Colonic mucosa (tissue), 4 donors: Measurements from ENCODE around the gene CSNK1A1. TPM values are rescaled to one million over a fixed set of nuclear protein-coding genes. Genes with fewer than 3 reads are reported as not detected.

Source experiments
- DNase-seq: peaks from one replicate; pipeline ENCODE4 v3.0.0-alpha.2; 2020
- H3K27ac ChIP-seq: fragments of 200-600 bp; one replicate; pipeline ENCODE4 v1.8.0; 2021
- H3K27me3 ChIP-seq: fragments of 200-600 bp; one replicate; pipeline ENCODE4 v1.8.0; 2021
- H3K36me3 ChIP-seq: fragments of 200-600 bp; one replicate; pipeline ENCODE4 v1.8.0; 2021
- H3K4me1 ChIP-seq: fragments of 200-600 bp; one replicate; pipeline ENCODE4 v1.8.0; 2021; ENCODE audit warnings: mild to moderate bottlenecking
- H3K4me3 ChIP-seq: fragments of 200-600 bp; one replicate; pipeline ENCODE4 v1.8.0; 2021
- H3K9ac ChIP-seq, 2 donors: one replicate each; pipeline ENCODE4 v1.7.0; 2013; ENCODE audit warnings: control low read depth in 2 of 2, low read depth in 2 of 2, low read length in 2 of 2
- H3K9me3 ChIP-seq: fragments of 200-600 bp; one replicate; pipeline ENCODE4 v1.8.0; 2021
- intact Hi-C: fragments of 100-400 bp; cut with DNase I; formaldehyde crosslinking; loops from one replicate; pipeline ENCODE4 v1.14.1; 2022
- total RNA-seq, 2 donors: library from RNA; stranded (reverse); fragmentation: NEBNext Ultra II Directional in 1 of 2; extraction: Animal tissue kit (Norgen Biotek cat#: 25700) in 1 of 2; gene quantifications; one replicate each; pipeline ENCODE4 v1.2.1, GENCODE V29; 2021
- TF ChIP-seq, protein P1 (sequence below): fragments of 200-600 bp; IDR thresholded peaks from one replicate; pipeline ENCODE4 v1.8.0; 2022; ENCODE audit warnings: antibody characterized with exemption, mild to moderate bottlenecking
- donor health status: healthy.
- donor health status: DM: no; HTN: no; CAD: no.
- donor health status: DM: no; HTN: no; CAD: no.

The CSNK1A1 gene
- total RNA-seq, 2 donors from 2014 or later = 248 to 257 TPM

GRCh38 chr5:149452665-149453617, 98.3 kb downstream of the CSNK1A1 start:
- peaks cover 28% of the 10 kb centered on the region for H3K4me1 ChIP-seq
- peak overlapping the region; percentile 68 to 93 for H3K9ac ChIP-seq
- intact Hi-C loops = no loop called here
- DNase-seq = peak; percentile 51
- H3K27ac ChIP-seq = peak overlapping the region; percentile 90
- no peak overlapping the region for H3K4me3 ChIP-seq
- no peaks in the 10 kb centered on the region for H3K36me3 ChIP-seq
- TF ChIP-seq, protein P1, sequence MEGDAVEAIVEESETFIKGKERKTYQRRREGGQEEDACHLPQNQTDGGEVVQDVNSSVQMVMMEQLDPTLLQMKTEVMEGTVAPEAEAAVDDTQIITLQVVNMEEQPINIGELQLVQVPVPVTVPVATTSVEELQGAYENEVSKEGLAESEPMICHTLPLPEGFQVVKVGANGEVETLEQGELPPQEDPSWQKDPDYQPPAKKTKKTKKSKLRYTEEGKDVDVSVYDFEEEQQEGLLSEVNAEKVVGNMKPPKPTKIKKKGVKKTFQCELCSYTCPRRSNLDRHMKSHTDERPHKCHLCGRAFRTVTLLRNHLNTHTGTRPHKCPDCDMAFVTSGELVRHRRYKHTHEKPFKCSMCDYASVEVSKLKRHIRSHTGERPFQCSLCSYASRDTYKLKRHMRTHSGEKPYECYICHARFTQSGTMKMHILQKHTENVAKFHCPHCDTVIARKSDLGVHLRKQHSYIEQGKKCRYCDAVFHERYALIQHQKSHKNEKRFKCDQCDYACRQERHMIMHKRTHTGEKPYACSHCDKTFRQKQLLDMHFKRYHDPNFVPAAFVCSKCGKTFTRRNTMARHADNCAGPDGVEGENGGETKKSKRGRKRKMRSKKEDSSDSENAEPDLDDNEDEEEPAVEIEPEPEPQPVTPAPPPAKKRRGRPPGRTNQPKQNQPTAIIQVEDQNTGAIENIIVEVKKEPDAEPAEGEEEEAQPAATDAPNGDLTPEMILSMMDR = no peak
- H3K27me3 ChIP-seq = no peaks in the 10 kb centered on the region
- no peaks in the 10 kb centered on the region for H3K9me3 ChIP-seq

- Histone ChIP-seq H3K4me1 (peaks cover 28% of the 10 kb centered on the region), H3K4me3 (no peak overlapping the region), H3K36me3 (no peaks in the 10 kb centered on the region), H3K9ac (peak overlapping the region; percentile 68 to 93), H3K27ac (peak overlapping the region; percentile 90), H3K9me3 (no peaks in the 10 kb centered on the region), H3K27me3 (no peaks in the 10 kb centered on the region)
- TF ChIP-seq, protein P1 = no peak
- DNase-seq = peak; percentile 85
- intact Hi-C loops = no loop called here
Observed at GRCh38 chr5:149452007-149452664, 99.1 kb downstream of the CSNK1A1 start.

DNA sequence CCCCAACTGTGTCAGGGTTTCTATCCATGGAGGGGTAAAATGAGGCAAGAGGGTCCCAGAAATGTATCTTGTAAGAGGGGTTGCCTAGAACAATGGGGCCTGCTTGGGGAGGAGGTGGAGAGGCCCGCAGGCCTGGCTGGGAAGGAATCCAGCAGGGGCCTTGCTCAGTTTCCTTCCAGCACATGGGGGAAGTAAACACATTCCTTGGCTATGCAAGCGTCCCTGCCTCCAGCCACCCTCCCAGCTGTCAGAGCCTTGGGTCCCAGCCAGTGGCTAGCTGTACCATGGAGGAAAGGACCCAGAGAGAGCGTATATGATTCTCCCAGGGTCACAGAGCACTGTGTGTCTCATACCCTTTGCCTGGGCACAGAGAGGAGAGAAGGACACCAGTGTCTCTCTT, 101.0 kb downstream of the CSNK1A1 start:
- no peak overlapping the region for H3K4me3 ChIP-seq
- TF ChIP-seq, protein P1 = no peak
- no peaks in the 10 kb centered on the region for H3K27me3 ChIP-seq
- H3K4me1 ChIP-seq = peaks cover 25% of the 10 kb centered on the region
- H3K9ac ChIP-seq = peak overlapping the region; percentile 7 to 26
- peak; percentile 55 for DNase-seq
- H3K27ac ChIP-seq = peak overlapping the region; percentile 90
- intact Hi-C loops = no loop called here
- no peaks in the 10 kb centered on the region for H3K36me3 ChIP-seq
- H3K9me3 ChIP-seq = no peaks in the 10 kb centered on the region

- peak overlapping the region in 1 of 2 donors; percentile 46 for H3K9ac ChIP-seq
- no peaks in the 10 kb centered on the region for H3K27me3 ChIP-seq
- TF ChIP-seq, protein P1 = peak; percentile 50
- no peaks in the 10 kb centered on the region for H3K9me3 ChIP-seq
- DNase-seq = peak; percentile 71
- no peak overlapping the region for H3K4me3 ChIP-seq
- no peaks in the 10 kb centered on the region for H3K36me3 ChIP-seq
- H3K27ac ChIP-seq = peak overlapping the region; percentile 90
- H3K4me1 ChIP-seq = peaks cover 25% of the 10 kb centered on the region
- intact Hi-C loops = loop anchor here (5.0 kb wide), 1 partner anchor 38 kb away; no protein-coding TSS in a partner anchor
Observed at GRCh38 chr5:149448831-149449714, 102.2 kb downstream of the CSNK1A1 start.

- intact Hi-C loops = loop anchor here (5.0 kb wide), 1 partner anchor 39 kb away; no protein-coding TSS in a partner anchor
- Histone ChIP-seq H3K36me3 (no peaks in the 10 kb centered on the region), H3K4me1 (peaks cover 23% of the 10 kb centered on the region), H3K27ac (no peak overlapping the region), H3K9me3 (no peaks in the 10 kb centered on the region), H3K4me3 (no peak overlapping the region), H3K9ac (no peak overlapping the region), H3K27me3 (no peaks in the 10 kb centered on the region)
- TF ChIP-seq, protein P1 = no peak
- no peak for DNase-seq
Observed at GRCh38 chr5:149448431-149448830, 102.8 kb downstream of the CSNK1A1 start.
